HepG2 (cell line): ENCODE results near the gene UNC5CL. TPM values are rescaled to one million over a fixed set of nuclear protein-coding genes. Genes with fewer than 3 reads are reported as not detected.

Experiments used
- ELF3 ChIP-seq: IDR thresholded peaks from 2 replicates; pipeline ENCODE4 v1.6.1; 2016; ENCODE audit warnings: missing genetic modification reagents, missing compliant biosample characterization
- EZH2 ChIP-seq: conservative IDR thresholded peaks from 2 replicates; pipeline ENCODE4 v1.6.1; 2012; ENCODE audit warnings: mild to moderate bottlenecking, low read depth, low read length, moderate library complexity
- FOXO1 ChIP-seq: sonication (generic); formaldehyde crosslinking; IDR thresholded peaks from 2 replicates; pipeline ENCODE4 v1.4.0; 2020; ENCODE audit warnings: missing genetic modification reagents
- HOXA9 ChIP-seq: sonication (generic); formaldehyde crosslinking; IDR thresholded peaks from 2 replicates; pipeline ENCODE4 v1.8.1; 2022; ENCODE audit warnings: missing genetic modification reagents, mild to moderate bottlenecking, moderate library complexity, borderline replicate concordance
- JUNB ChIP-seq: sonication (generic); formaldehyde crosslinking; IDR thresholded peaks from 2 replicates; pipeline ENCODE4 v1.8.0; 2022; ENCODE audit warnings: missing genetic modification reagents, mild to moderate bottlenecking, borderline replicate concordance
- NBN ChIP-seq: fragments of 450-650 bp; conservative IDR thresholded peaks from 2 replicates; pipeline ENCODE4 v1.6.1; 2017
- SOX13 ChIP-seq, 3 experiments: fragments of 450-650 bp in 1 of 3; sonication (generic) in 1 of 3; formaldehyde crosslinking in 1 of 3; IDR thresholded peaks in 2 of 3; conservative IDR thresholded peaks in 1 of 3; 2 replicates each; pipeline versions ENCODE4 v1.5.0 to v1.6.1; 2016 to 2020; ENCODE audit warnings: antibody characterized with exemption in 1 of 3, mild to moderate bottlenecking in 1 of 3, missing compliant biosample characterization in 1 of 3, missing genetic modification reagents in 1 of 3, moderate library complexity in 1 of 3
- TCF7L2 ChIP-seq: IDR thresholded peaks from 2 replicates; pipeline ENCODE4 v1.6.1; 2011; ENCODE audit warnings: mild to moderate bottlenecking, low read depth, low read length, moderate library complexity
- ZNF292 ChIP-seq: sonication (generic); formaldehyde crosslinking; IDR thresholded peaks from 2 replicates; pipeline ENCODE4 v1.8.1; 2022; ENCODE audit warnings: mild to moderate bottlenecking, low read depth, missing genetic modification reagents, borderline replicate concordance
- ZNF34 ChIP-seq: sonication (generic); formaldehyde crosslinking; IDR thresholded peaks from 2 replicates; pipeline ENCODE4 v1.4.0; 2020; ENCODE audit warnings: mild to moderate bottlenecking, missing genetic modification reagents, borderline replicate concordance
- ZNF589 ChIP-seq: sonication (generic); formaldehyde crosslinking; conservative IDR thresholded peaks from 2 replicates; pipeline ENCODE4 v1.8.0; 2022; ENCODE audit warnings: mild to moderate bottlenecking, moderate library complexity, missing genetic modification reagents
- polyA plus RNA-seq, 8 experiments: library from polyadenylated mRNA; depleted of rRNA in 3 of 8; stranded (reverse) in 7 of 8; unstranded in 1 of 8; fragments of >200 nt; fragmentation: Illumina TruSeq in 4 of 8; extraction: Trizol in 4 of 8; gene quantifications; 2 replicates each; pipeline versions ENCODE4 v1.2.1 to v1.2.3, GENCODE V29; 2011 to 2016; ENCODE audit warnings: low read depth in 4 of 8, missing spikeins in 1 of 8, mixed read lengths in 1 of 8; ENCODE audit not compliant: insufficient read depth in 1 of 8
- total RNA-seq, 5 experiments: library from RNA; depleted of rRNA; stranded (reverse); fragments of >200 nt; fragmentation: Illumina TruSeq; extraction: Trizol; gene quantifications; 2 replicates each; pipeline ENCODE4 v1.2.3, GENCODE V29; 2016; ENCODE audit warnings: low read depth in 1 of 5
- TF ChIP-seq, protein P1 (sequence below), 2 experiments: fragments of 450-650 bp in 1 of 2; sonication (generic) in 1 of 2; formaldehyde crosslinking in 1 of 2; IDR thresholded peaks; 2 replicates each; pipeline versions ENCODE4 v1.6.1 to v1.8.0; 2016 to 2022; ENCODE audit warnings: antibody characterized with exemption in 1 of 2, mild to moderate bottlenecking in 1 of 2, missing genetic modification reagents in 1 of 2
- TF ChIP-seq, protein P2 (sequence below): IDR thresholded peaks from 2 replicates; pipeline ENCODE4 v1.6.1; 2018; ENCODE audit warnings: missing genetic modification reagents, mild to moderate bottlenecking, missing compliant biosample characterization
- TF ChIP-seq, protein P3 (sequence below): sonication (generic); formaldehyde crosslinking; conservative IDR thresholded peaks from 2 replicates; pipeline ENCODE4 v1.8.0; 2022; ENCODE audit warnings: mild to moderate bottlenecking, moderate library complexity, missing genetic modification reagents
- TF ChIP-seq, protein P4 (sequence below): IDR thresholded peaks from 2 replicates; pipeline ENCODE4 v1.6.1; 2016; ENCODE audit warnings: missing biosample characterization, missing genetic modification reagents, low read depth

UNC5CL gene
- total and polyA plus RNA-seq, 2 of the 13 experiments (the other 11 are each of a cell fraction or from before 2014, with no cell fraction given): 2.4 to 2.5 TPM

DNA sequence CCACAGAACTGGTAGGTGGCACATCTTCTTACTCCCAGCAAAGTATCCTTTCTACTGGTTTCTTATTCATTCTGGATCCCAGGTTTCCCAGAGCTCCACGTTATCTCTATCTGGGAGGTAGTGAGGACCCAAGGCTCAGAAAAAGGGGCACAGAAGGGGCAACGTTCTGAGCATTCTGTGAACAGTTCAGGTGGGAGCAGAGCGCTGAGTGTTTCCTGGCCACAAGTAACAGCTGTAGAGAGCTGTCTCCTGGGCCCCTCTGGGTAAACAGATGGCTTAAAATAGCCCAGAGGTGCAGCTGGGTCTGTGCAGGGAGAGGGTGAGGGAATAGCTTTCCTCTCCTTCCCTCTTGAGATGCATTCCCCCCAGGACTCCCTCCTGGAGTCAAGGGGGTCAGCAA is 16.1 kb upstream of the UNC5CL start (continued):
- TF ChIP-seq, protein P1, sequence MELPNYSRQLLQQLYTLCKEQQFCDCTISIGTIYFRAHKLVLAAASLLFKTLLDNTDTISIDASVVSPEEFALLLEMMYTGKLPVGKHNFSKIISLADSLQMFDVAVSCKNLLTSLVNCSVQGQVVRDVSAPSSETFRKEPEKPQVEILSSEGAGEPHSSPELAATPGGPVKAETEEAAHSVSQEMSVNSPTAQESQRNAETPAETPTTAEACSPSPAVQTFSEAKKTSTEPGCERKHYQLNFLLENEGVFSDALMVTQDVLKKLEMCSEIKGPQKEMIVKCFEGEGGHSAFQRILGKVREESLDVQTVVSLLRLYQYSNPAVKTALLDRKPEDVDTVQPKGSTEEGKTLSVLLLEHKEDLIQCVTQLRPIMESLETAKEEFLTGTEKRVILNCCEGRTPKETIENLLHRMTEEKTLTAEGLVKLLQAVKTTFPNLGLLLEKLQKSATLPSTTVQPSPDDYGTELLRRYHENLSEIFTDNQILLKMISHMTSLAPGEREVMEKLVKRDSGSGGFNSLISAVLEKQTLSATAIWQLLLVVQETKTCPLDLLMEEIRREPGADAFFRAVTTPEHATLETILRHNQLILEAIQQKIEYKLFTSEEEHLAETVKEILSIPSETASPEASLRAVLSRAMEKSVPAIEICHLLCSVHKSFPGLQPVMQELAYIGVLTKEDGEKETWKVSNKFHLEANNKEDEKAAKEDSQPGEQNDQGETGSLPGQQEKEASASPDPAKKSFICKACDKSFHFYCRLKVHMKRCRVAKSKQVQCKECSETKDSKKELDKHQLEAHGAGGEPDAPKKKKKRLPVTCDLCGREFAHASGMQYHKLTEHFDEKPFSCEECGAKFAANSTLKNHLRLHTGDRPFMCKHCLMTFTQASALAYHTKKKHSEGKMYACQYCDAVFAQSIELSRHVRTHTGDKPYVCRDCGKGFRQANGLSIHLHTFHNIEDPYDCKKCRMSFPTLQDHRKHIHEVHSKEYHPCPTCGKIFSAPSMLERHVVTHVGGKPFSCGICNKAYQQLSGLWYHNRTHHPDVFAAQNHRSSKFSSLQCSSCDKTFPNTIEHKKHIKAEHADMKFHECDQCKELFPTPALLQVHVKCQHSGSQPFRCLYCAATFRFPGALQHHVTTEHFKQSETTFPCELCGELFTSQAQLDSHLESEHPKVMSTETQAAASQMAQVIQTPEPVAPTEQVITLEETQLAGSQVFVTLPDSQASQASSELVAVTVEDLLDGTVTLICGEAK (IDR thresholded peaks at IDR 0.05): no peak
- TF ChIP-seq, protein P1 (CRISPR knock-in tag; IDR thresholded peaks at IDR 0.05): no peak
- 0 out of 2 replicates have a peak, but pooled peaks have one; percentile 25 for TF ChIP-seq ELF3 (CRISPR knock-in tag)
- TF ChIP-seq FOXO1: peak; percentile 57; the same call in 1 of the 2 replicates
- no peak for TF ChIP-seq NBN
- TF ChIP-seq, protein P2, sequence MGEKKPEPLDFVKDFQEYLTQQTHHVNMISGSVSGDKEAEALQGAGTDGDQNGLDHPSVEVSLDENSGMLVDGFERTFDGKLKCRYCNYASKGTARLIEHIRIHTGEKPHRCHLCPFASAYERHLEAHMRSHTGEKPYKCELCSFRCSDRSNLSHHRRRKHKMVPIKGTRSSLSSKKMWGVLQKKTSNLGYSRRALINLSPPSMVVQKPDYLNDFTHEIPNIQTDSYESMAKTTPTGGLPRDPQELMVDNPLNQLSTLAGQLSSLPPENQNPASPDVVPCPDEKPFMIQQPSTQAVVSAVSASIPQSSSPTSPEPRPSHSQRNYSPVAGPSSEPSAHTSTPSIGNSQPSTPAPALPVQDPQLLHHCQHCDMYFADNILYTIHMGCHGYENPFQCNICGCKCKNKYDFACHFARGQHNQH: peak; percentile 37; the same call in 1 of the 2 replicates
- no peak for TF ChIP-seq JUNB
- TF ChIP-seq ZNF292 (CRISPR knock-in tag): no peak
- TF ChIP-seq EZH2: no peak
- TF ChIP-seq ZNF34 (CRISPR knock-in tag): no peak
- TF ChIP-seq HOXA9: no peak
- TF ChIP-seq, protein P3, sequence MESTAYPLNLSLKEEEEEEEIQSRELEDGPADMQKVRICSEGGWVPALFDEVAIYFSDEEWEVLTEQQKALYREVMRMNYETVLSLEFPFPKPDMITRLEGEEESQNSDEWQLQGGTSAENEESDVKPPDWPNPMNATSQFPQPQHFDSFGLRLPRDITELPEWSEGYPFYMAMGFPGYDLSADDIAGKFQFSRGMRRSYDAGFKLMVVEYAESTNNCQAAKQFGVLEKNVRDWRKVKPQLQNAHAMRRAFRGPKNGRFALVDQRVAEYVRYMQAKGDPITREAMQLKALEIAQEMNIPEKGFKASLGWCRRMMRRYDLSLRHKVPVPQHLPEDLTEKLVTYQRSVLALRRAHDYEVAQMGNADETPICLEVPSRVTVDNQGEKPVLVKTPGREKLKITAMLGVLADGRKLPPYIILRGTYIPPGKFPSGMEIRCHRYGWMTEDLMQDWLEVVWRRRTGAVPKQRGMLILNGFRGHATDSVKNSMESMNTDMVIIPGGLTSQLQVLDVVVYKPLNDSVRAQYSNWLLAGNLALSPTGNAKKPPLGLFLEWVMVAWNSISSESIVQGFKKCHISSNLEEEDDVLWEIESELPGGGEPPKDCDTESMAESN (CRISPR knock-in tag): no peak
- TF ChIP-seq SOX13 (IDR thresholded peaks at IDR 0.05): no peak
- peak in 1 of 2 experiments; percentile 42; a peak in 1 of 4 replicates for TF ChIP-seq SOX13 (CRISPR knock-in tag; conservative IDR thresholded peaks at IDR 0.05 in 1 of 2, IDR thresholded peaks at IDR 0.05 in 1 of 2)
- TF ChIP-seq ZNF589 (CRISPR knock-in tag): no peak
- TF ChIP-seq TCF7L2: no peak
- TF ChIP-seq, protein P4, sequence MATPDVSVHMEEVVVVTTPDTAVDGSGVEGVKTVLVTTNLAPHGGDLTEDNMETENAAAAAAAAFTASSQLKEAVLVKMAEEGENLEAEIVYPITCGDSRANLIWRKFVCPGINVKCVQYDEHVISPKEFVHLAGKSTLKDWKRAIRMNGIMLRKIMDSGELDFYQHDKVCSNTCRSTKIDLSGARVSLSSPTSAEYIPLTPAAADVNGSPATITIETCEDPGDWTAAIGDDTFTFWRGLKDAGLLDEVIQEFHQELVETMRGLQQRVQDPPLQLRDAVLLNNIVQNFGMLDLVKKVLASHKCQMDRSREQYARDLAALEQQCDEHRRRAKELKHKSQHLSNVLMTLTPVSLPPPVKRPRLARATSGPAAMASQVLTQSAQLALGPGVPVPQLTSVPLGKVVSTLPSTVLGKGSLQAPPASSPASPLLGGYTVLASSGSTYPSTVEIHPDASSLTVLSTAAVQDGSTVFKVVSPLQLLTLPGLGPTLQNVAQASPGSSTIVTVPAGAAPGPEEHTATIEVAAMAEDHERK (CRISPR knock-in tag): no peak
